Mesenchymal stem cell (in vitro differentiated cells and primary cell): ENCODE data around the gene ETV1.

Source experiments
- DNase-seq: peaks from one replicate; pipeline ENCODE4 v3.0.0-alpha.2; 2013
- H2AFZ ChIP-seq: one replicate; pipeline ENCODE4 v1.6.1; 2013; ENCODE audit warnings: low read depth, mild to moderate bottlenecking, control low read depth, inconsistent platforms, low read length, moderate library complexity
- H2AK5ac ChIP-seq: 2 replicates; pipeline ENCODE4 v1.6.1; 2013; ENCODE audit warnings: low read length, moderate library complexity, mild to moderate bottlenecking, inconsistent platforms; ENCODE audit not compliant: severe bottlenecking
- H2BK120ac ChIP-seq: one replicate; pipeline ENCODE4 v1.6.1; 2013; ENCODE audit warnings: low read depth, mild to moderate bottlenecking, inconsistent platforms, low read length, moderate library complexity
- H2BK12ac ChIP-seq, 2 experiments: one replicate each; pipeline ENCODE4 v1.6.1; 2013; ENCODE audit warnings: inconsistent platforms in 2 of 2, low read length in 2 of 2, mild to moderate bottlenecking in 2 of 2, moderate library complexity in 2 of 2, control low read depth in 1 of 2
- H2BK15ac ChIP-seq: one replicate; pipeline ENCODE4 v1.6.1; 2013; ENCODE audit warnings: mild to moderate bottlenecking, low read depth, inconsistent platforms; ENCODE audit not compliant: poor library complexity, severe bottlenecking
- H2BK5ac ChIP-seq: 2 replicates; pipeline ENCODE4 v1.6.1; 2013; ENCODE audit warnings: low read depth, mild to moderate bottlenecking, low read length, control low read depth, inconsistent platforms; ENCODE audit not compliant: poor library complexity, severe bottlenecking
- H3K14ac ChIP-seq, 2 experiments: one replicate each; pipeline ENCODE4 v1.6.1; 2013; ENCODE audit warnings: inconsistent platforms in 2 of 2, low read length in 2 of 2, control low read depth in 1 of 2, mild to moderate bottlenecking in 1 of 2, moderate library complexity in 1 of 2
- H3K18ac ChIP-seq, 2 experiments: one replicate each; pipeline ENCODE4 v1.6.1; 2013; ENCODE audit warnings: inconsistent platforms in 2 of 2, low read length in 2 of 2, control low read depth in 1 of 2, low read depth in 1 of 2, mild to moderate bottlenecking in 1 of 2
- H3K23ac ChIP-seq, 2 experiments: one replicate each; pipeline ENCODE4 v1.6.1; 2013; ENCODE audit warnings: inconsistent platforms in 2 of 2, low read length in 2 of 2, mild to moderate bottlenecking in 2 of 2, moderate library complexity in 2 of 2, control low read depth in 1 of 2
- H3K27ac ChIP-seq: 2 replicates; pipeline ENCODE4 v1.5.1; 2013; ENCODE audit warnings: mild to moderate bottlenecking, moderate library complexity, low read length, control low read depth, inconsistent platforms; ENCODE audit not compliant: poor library complexity, severe bottlenecking
- H3K27me3 ChIP-seq, 2 experiments: 2 replicates each; pipeline versions ENCODE4 v1.6.1 to v1.7.0; 2013; ENCODE audit warnings: low read length in 2 of 2, mild to moderate bottlenecking in 2 of 2, moderate library complexity in 2 of 2, control low read depth in 1 of 2, inconsistent platforms in 1 of 2; ENCODE audit not compliant: control insufficient read depth in 1 of 2, insufficient read depth in 1 of 2
- H3K36me3 ChIP-seq, 2 experiments: 2 replicates each; pipeline versions ENCODE4 v1.6.1 to v1.7.0; 2013; ENCODE audit warnings: low read length in 2 of 2, control low read depth in 1 of 2, inconsistent platforms in 1 of 2, low read depth in 1 of 2, mild to moderate bottlenecking in 1 of 2; ENCODE audit not compliant: insufficient read depth in 2 of 2, control insufficient read depth in 1 of 2
- H3K4ac ChIP-seq, 2 experiments: one replicate each; pipeline ENCODE4 v1.6.1; 2013; ENCODE audit warnings: inconsistent platforms in 2 of 2, low read length in 2 of 2, mild to moderate bottlenecking in 2 of 2, moderate library complexity in 2 of 2, control low read depth in 1 of 2, low read depth in 1 of 2
- H3K4me1 ChIP-seq: 2 replicates; pipeline ENCODE4 v1.6.1; 2013; ENCODE audit warnings: low read depth, low read length, control low read depth; ENCODE audit not compliant: control insufficient read depth, insufficient read depth
- H3K4me2 ChIP-seq: 2 replicates; pipeline ENCODE4 v1.6.1; 2013; ENCODE audit warnings: low read length, mild to moderate bottlenecking, inconsistent platforms; ENCODE audit not compliant: poor library complexity, severe bottlenecking
- H3K4me3 ChIP-seq, 2 experiments: 2 replicates each; pipeline versions ENCODE4 v1.5.1 to v1.7.0; 2013; ENCODE audit warnings: low read length in 2 of 2, mild to moderate bottlenecking in 2 of 2, control low read depth in 1 of 2, low read depth in 1 of 2; ENCODE audit not compliant: insufficient read depth in 1 of 2
- H3K79me1 ChIP-seq: replicated peaks from 2 replicates; pipeline ENCODE4 v1.6.1; 2013; ENCODE audit warnings: mild to moderate bottlenecking, control low read depth, low read length, inconsistent platforms; ENCODE audit not compliant: poor library complexity, severe bottlenecking
- H3K9ac ChIP-seq: 2 replicates; pipeline ENCODE4 v1.7.0; 2013; ENCODE audit warnings: mild to moderate bottlenecking, low read length, moderate library complexity
- H3K9me3 ChIP-seq: 2 replicates; pipeline ENCODE4 v1.7.0; 2013; ENCODE audit warnings: mild to moderate bottlenecking, low read length; ENCODE audit not compliant: control insufficient read depth
- H4K8ac ChIP-seq: one replicate; pipeline ENCODE4 v1.6.1; 2013; ENCODE audit warnings: inconsistent platforms, mild to moderate bottlenecking, low read length, moderate library complexity
- H4K91ac ChIP-seq: one replicate; pipeline ENCODE4 v1.6.1; 2013; ENCODE audit warnings: mild to moderate bottlenecking, low read length, inconsistent platforms
- WGBS: methylation state at CpG from one replicate; pipeline ENCODE4 v1.1.7; 2013; ENCODE audit warnings: mixed read lengths; 5-methylcytosine and 5-hydroxymethylcytosine counted together

Gene ETV1

DNA sequence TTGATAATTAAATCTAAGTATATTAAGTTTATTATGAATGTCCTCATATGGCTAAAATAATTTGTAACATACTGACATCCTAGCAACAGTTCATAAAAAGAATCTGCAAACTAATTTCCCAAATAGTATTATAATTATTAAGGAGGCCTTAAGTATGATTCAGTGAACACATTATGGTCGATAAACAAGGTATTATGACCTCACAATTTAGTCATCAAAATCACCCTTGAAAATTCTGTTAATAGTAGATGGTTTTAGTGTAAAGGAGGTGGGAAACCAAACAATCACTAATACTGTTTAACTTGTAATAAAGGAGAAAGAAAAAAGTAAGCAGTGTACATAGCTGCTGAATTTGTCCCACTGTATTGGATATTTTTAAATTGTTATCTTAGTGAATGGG lies 2.1 kb downstream of the ETV1 start:
- H4K91ac ChIP-seq, result no peak overlapping the region
- no peaks in the 10 kb centered on the region for H3K9me3 ChIP-seq
- H2AFZ ChIP-seq, result no peak overlapping the region
- H4K8ac ChIP-seq, result no peak overlapping the region
- H3K79me1 ChIP-seq, result peaks cover 3% of the 10 kb centered on the region
- no peak overlapping the region for H3K23ac ChIP-seq
- peak overlapping the region in 1 of 2 experiments; percentile 94 for H3K4me3 ChIP-seq
- no peaks in the 10 kb centered on the region for H3K27me3 ChIP-seq
- no peak overlapping the region for H2BK120ac ChIP-seq
- H2BK5ac ChIP-seq, result no peak overlapping the region
- H3K36me3 ChIP-seq, result peaks cover 0 to 7% of the 10 kb centered on the region in 2 experiments
- no CpG with 5 or more reads among the region's 1 CpG for WGBS
- no peak overlapping the region for H3K14ac ChIP-seq
- DNase-seq, result peak; percentile 54
- peaks cover 1% of the 10 kb centered on the region for H3K4me1 ChIP-seq
- no peak overlapping the region for H3K18ac ChIP-seq
- H3K4ac ChIP-seq, result no peak overlapping the region
- no peak overlapping the region for H3K4me2 ChIP-seq
- no peak overlapping the region for H2BK12ac ChIP-seq
- H2AK5ac ChIP-seq, result no peak overlapping the region
- peak overlapping the region; percentile 97 for H3K9ac ChIP-seq
- no peak overlapping the region for H2BK15ac ChIP-seq
- H3K27ac ChIP-seq, result no peak overlapping the region

DNA sequence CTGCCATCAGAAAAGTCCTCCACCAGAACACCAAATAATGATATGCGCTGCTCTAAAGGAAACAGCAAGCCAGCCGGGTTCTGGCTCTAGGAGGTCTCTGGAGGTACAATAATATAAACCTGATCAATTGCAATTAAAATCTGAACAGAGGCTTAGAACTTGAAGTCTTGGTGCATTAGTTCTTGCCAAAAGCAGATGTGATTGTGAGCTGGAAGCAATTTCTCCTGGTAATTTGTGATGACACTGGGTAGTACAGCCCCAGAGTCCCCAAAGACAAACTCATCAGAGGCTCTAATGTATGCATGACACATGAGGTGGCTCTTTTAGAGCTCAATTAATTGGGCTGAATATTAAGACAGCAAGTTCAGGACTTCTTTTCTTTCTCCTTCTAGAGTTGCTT lies 3.3 kb downstream of the ETV1 start:
- peak overlapping the region in 1 of 2 experiments; percentile 94 for H3K4me3 ChIP-seq
- no peak overlapping the region for H3K4ac ChIP-seq
- H3K9ac ChIP-seq, result peak overlapping the region; percentile 97
- H3K9me3 ChIP-seq, result no peaks in the 10 kb centered on the region
- DNase-seq, result peak; percentile 28
- no peaks in the 10 kb centered on the region for H3K4me1 ChIP-seq
- peaks cover 3% of the 10 kb centered on the region for H3K79me1 ChIP-seq
- no peak overlapping the region for H3K23ac ChIP-seq
- H3K18ac ChIP-seq, result no peak overlapping the region
- H3K14ac ChIP-seq, result no peak overlapping the region
- no peak overlapping the region for H2AK5ac ChIP-seq
- H2AFZ ChIP-seq, result no peak overlapping the region
- H2BK15ac ChIP-seq, result no peak overlapping the region
- no peak overlapping the region for H2BK5ac ChIP-seq
- 11% methylated on average over 2 of the region's 2 CpGs for WGBS
- H3K27ac ChIP-seq, result no peak overlapping the region
- peak overlapping the region; percentile 31 for H3K4me2 ChIP-seq
- no peaks in the 10 kb centered on the region for H3K27me3 ChIP-seq
- no peak overlapping the region for H2BK120ac ChIP-seq
- H2BK12ac ChIP-seq, result no peak overlapping the region
- H3K36me3 ChIP-seq, result peaks cover 0 to 7% of the 10 kb centered on the region in 2 experiments
- no peak overlapping the region for H4K8ac ChIP-seq
- no peak overlapping the region for H4K91ac ChIP-seq

DNA sequence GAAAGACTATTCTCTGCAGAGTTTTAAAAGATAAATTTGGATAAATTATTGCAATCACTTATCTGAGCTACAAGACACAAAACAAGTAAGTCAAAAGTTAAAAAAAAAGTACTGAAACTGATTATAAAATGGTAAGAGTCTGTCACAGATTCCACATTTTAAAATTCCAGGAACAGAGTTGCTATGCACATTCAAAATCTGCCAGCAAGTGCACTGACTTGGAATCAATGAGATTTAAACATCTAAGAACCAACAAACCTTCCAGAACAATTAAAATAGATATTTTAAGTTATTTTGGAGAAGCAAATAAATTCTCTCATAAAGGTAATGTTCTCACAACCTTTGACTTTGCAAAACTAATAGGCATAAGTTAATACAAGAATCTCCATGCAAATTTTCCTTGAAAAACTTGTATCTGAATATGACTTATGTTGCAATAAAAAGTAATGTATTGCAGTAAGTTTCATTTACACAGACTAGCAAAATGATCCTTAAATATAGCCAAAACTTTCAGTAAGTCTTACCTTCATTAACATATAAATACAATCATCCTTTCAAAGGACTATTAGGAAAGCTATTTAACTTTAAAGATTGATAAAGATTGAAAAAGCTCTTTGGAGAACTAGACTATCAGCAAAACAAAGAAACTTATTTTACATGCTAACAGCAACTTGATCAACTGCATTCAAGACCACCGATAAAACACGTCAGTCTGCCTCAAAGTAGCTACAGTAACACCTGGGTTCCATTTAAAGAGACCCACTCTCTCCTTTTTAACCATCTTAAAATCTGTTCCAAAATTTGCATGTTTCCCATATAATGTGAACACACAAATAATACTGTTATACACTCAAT lies 4.4 kb downstream of the ETV1 start:
- Histone ChIP-seq H3K4me1 (no peaks in the 10 kb centered on the region), H2AFZ (no peak overlapping the region), H3K9me3 (no peaks in the 10 kb centered on the region), H2BK12ac (no peak overlapping the region), H2AK5ac (no peak overlapping the region), H3K9ac (peak overlapping the region; percentile 97), H4K8ac (no peak overlapping the region), H3K14ac (no peak overlapping the region), H3K36me3 (peaks cover 0 to 7% of the 10 kb centered on the region in 2 experiments), H3K27me3 (no peaks in the 10 kb centered on the region), H3K27ac (no peak overlapping the region), H2BK15ac (no peak overlapping the region), H3K79me1 (peaks cover 3% of the 10 kb centered on the region), H3K4ac (no peak overlapping the region), H4K91ac (no peak overlapping the region), H3K4me2 (no peak overlapping the region), H2BK120ac (no peak overlapping the region), H3K4me3 (peak overlapping the region in 1 of 2 experiments; percentile 94), H3K23ac (no peak overlapping the region), H3K18ac (no peak overlapping the region), H2BK5ac (no peak overlapping the region)
- no peak for DNase-seq
- WGBS, result 46% methylated on average over 2 of the region's 2 CpGs

DNA sequence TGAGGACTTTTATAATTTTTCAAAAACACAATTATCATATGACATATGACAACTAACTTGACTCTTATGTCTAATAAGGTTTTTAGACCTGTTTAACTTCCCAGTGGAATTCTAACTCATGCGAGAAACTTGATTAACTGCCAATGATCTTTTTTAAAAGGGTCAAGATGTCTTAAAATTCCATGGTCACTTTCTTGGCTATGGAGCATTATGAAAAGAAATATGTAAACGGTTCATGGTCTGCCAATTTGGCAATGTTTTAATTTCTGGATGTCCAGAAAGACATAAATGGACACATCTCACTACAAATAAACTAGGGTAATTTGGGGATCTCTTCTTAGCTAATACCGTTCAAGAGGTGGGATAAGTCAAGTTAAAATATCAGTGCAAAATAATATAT lies 5.4 kb downstream of the ETV1 start:
- Histone ChIP-seq H3K14ac (no peak overlapping the region), H2BK15ac (no peak overlapping the region), H3K79me1 (peaks cover 3% of the 10 kb centered on the region), H2AK5ac (no peak overlapping the region), H2BK5ac (no peak overlapping the region), H3K27ac (no peak overlapping the region), H4K8ac (no peak overlapping the region), H3K23ac (no peak overlapping the region), H3K4me2 (no peak overlapping the region), H4K91ac (no peak overlapping the region), H2BK120ac (no peak overlapping the region), H2AFZ (no peak overlapping the region), H2BK12ac (no peak overlapping the region), H3K9me3 (no peaks in the 10 kb centered on the region), H3K9ac (no peak overlapping the region), H3K27me3 (no peaks in the 10 kb centered on the region), H3K18ac (no peak overlapping the region), H3K4me3 (no peak overlapping the region), H3K4ac (no peak overlapping the region), H3K36me3 (peaks cover 0 to 7% of the 10 kb centered on the region in 2 experiments), H3K4me1 (no peaks in the 10 kb centered on the region)
- 100% methylated on average over 1 of the region's 3 CpGs for WGBS
- DNase-seq, result no peak
